Kidney (tissue), 14 donors: ENCODE measurements around the gene LATS2. TPM values are rescaled to one million over a fixed set of nuclear protein-coding genes. Genes with fewer than 3 reads are reported as not detected.

Experiments used
- DNase-seq, 5 donors: peaks; one replicate each; pipeline ENCODE4 v3.0.0-alpha.2; 2013 to 2020
- FAIRE-seq: peaks from 2 replicates; lab custom pipeline; 2012; peaks lifted over from hg19 to GRCh38; lab: Jason Lieb, UNC
- H3K27ac ChIP-seq, 2 donors: one replicate each; pipeline ENCODE4 v1.7.0; 2013; ENCODE audit warnings: low read depth in 2 of 2, low read length in 2 of 2, inconsistent platforms in 1 of 2
- H3K27me3 ChIP-seq: one replicate; pipeline ENCODE4 v1.7.1; 2013; ENCODE audit warnings: low read length, inconsistent platforms; ENCODE audit not compliant: control insufficient read depth, insufficient read depth
- H3K36me3 ChIP-seq, 3 donors: one replicate each; pipeline versions ENCODE4 v1.7.0 to v1.7.1; 2013; ENCODE audit warnings: low read length in 3 of 3, control low read depth in 1 of 3, inconsistent platforms in 1 of 3; ENCODE audit not compliant: insufficient read depth in 3 of 3, control insufficient read depth in 2 of 3
- H3K4me1 ChIP-seq, 3 donors: one replicate each; pipeline versions ENCODE4 v1.7.0 to v1.7.1; 2013; ENCODE audit warnings: low read length in 3 of 3, inconsistent platforms in 1 of 3, low read depth in 1 of 3; ENCODE audit not compliant: control insufficient read depth in 2 of 3, insufficient read depth in 2 of 3
- H3K4me3 ChIP-seq, 3 donors: one replicate each; pipeline versions ENCODE4 v1.7.0 to v1.8.1; 2013; ENCODE audit warnings: low read length in 3 of 3, control low read depth in 1 of 3, inconsistent platforms in 1 of 3
- H3K9ac ChIP-seq, 3 donors: one replicate each; pipeline versions ENCODE4 v1.7.0 to v1.7.1; 2013; ENCODE audit warnings: low read length in 3 of 3, control low read depth in 1 of 3, inconsistent platforms in 1 of 3
- H3K9me3 ChIP-seq, 3 donors: one replicate each; pipeline versions ENCODE4 v1.7.0 to v1.7.1; 2013; ENCODE audit warnings: low read length in 3 of 3, control low read depth in 1 of 3, inconsistent platforms in 1 of 3; ENCODE audit not compliant: control insufficient read depth in 2 of 3, insufficient read depth in 1 of 3
- intact Hi-C: fragments of 100-400 bp; cut with DNase I; formaldehyde crosslinking; loops from one replicate; pipeline ENCODE4 v1.11.1; 2022
- polyA plus RNA-seq: library from polyadenylated mRNA; stranded (reverse); fragments of 350-450 nt; fragmentation: Illumina TruSeq; extraction: RNeasy Lipid Tissue Mini Kit (QIAGEN cat#74804); gene quantifications from one replicate; pipeline ENCODE4 v1.2.3, GENCODE V29; 2014; ENCODE audit warnings: low read depth, low replicate concordance; ENCODE audit not compliant: insufficient read depth
- total RNA-seq: library from RNA; stranded (reverse); fragmentation: NEBNext Ultra II Directional; extraction: Animal tissue kit (Norgen Biotek cat#: 25700); gene quantifications from one replicate; pipeline ENCODE4 v1.2.1, GENCODE V29; 2021
- TF ChIP-seq, protein P1 (sequence below): IDR thresholded peaks from 3 replicates; pipeline ENCODE4 v1.5.1; 2012; ENCODE audit warnings: mild to moderate bottlenecking, moderate library complexity, borderline replicate concordance; ENCODE audit not compliant: insufficient read depth; ENCODE audit errors: extremely low read depth
- donor health status: control.
- donor health status: control.
- donor health status: control.
- donor health status: control.
- donor health status: control.
- donor health status: DM: yes; HTN: yes; CAD: no.
- donor health status: Normal renal cell carcinoma (clear cell type).

The LATS2 gene
- total and polyA plus RNA-seq, 2 donors from 2014 or later, result 5.5 to 26.3 TPM

DNA sequence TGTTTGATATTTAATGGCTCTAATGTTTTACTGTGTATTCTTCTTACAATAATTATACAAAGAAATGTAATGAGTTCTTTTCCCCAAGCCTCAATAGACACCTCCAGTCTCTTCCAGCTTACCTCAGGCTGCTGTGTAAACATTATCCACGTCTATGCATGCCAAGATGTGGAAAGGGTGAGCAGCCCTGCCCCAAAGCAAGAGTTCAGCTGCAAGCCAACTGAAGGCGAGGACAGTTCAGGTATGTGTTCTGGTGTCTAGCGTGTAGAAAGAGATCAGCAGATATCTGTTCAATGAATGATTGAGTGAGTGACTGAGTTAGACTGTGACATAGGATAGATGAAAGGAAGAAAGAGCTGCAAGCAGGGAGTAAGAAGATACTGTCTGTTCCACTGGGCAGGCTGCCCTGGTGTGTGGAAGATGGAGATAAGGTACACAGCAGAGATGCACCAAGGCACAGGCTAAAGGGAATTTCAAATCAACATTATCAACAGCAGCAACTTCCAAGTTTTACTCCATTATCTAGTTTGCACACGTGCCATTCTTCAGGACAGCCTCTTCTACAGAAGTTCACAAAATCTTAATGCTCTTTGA, 66.0 kb downstream of the LATS2 start:
- peaks cover 0 to 15% (median 13%) of the 10 kb centered on the region in 3 donors for H3K4me1 ChIP-seq
- intact Hi-C loops, result no loop called here
- no peak overlapping the region for H3K27ac ChIP-seq
- no peak overlapping the region for H3K4me3 ChIP-seq
- no peaks in the 10 kb centered on the region for H3K9me3 ChIP-seq
- H3K27me3 ChIP-seq, result no peaks in the 10 kb centered on the region
- no peaks in the 10 kb centered on the region for H3K36me3 ChIP-seq
- no peak overlapping the region for H3K9ac ChIP-seq
- FAIRE-seq (no peak), DNase-seq (peak in 1 of 5 donors; percentile 5)
- TF ChIP-seq, protein P1, sequence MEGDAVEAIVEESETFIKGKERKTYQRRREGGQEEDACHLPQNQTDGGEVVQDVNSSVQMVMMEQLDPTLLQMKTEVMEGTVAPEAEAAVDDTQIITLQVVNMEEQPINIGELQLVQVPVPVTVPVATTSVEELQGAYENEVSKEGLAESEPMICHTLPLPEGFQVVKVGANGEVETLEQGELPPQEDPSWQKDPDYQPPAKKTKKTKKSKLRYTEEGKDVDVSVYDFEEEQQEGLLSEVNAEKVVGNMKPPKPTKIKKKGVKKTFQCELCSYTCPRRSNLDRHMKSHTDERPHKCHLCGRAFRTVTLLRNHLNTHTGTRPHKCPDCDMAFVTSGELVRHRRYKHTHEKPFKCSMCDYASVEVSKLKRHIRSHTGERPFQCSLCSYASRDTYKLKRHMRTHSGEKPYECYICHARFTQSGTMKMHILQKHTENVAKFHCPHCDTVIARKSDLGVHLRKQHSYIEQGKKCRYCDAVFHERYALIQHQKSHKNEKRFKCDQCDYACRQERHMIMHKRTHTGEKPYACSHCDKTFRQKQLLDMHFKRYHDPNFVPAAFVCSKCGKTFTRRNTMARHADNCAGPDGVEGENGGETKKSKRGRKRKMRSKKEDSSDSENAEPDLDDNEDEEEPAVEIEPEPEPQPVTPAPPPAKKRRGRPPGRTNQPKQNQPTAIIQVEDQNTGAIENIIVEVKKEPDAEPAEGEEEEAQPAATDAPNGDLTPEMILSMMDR, result no peak

DNA sequence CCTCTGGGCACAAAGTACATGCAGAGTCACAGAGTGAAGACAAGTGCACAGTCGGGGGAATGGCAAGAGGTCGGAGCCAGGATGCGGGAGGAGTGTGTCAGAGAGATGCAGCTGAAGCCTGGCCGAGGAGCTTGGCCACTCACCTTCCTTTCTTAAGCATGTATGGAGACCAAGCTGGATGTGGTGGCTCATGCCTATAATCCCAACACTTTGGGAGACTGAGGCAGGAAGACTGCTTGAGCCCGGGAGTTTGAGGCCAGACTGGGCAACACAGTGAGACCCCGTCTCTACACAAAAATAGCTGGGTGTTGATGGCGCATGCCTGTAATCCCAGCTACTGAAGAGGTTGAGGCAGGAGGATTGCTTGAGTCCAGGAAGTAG, 67.0 kb downstream of the LATS2 start:
- TF ChIP-seq, protein P1, result no peak
- H3K9me3 ChIP-seq, result no peaks in the 10 kb centered on the region
- H3K27ac ChIP-seq, result no peak overlapping the region
- DNase-seq (peak in 1 of 5 donors; percentile 15), FAIRE-seq (no peak)
- no peak overlapping the region for H3K9ac ChIP-seq
- H3K36me3 ChIP-seq, result peaks cover 0 to 2% (median 2%) of the 10 kb centered on the region in 3 donors
- no peaks in the 10 kb centered on the region for H3K27me3 ChIP-seq
- intact Hi-C loops, result no loop called here
- no peak overlapping the region for H3K4me3 ChIP-seq
- peaks cover 0 to 17% (median 13%) of the 10 kb centered on the region in 3 donors for H3K4me1 ChIP-seq

DNA sequence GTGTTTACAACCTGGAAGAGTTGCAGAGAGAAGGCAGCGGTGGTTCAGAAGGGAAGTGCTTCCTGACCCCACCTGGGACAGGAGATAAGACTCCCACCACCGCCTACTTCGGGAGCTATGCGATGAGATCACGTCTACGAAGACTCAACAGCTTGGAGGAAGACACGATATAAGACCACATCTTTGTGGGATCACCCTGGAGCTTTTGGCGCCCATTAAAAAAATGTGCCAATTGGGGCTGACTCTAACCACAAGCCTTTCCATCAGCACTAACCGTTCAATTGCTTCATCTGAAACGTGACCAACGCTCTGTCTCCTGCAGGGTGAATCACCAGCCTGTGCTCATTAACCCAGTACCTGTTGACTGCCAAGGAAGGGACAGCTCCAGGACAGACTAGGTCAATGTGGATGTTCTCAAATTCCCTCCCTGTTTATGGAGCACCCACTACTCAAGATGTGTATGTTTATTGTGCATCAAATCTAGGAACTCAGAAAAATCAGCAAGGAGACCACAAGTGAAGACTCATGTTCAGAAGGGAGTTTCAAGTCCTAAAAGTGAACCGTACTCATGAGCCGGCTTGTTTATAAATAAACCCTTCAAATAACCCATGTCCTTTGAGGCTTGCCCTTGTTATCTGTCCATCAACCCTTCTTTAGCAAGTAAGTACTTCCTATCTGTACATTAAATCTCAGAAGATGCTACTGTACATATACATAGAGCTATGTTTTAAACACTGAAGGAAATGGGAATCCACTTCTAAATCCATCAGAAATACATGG, 67.5 kb downstream of the LATS2 start:
- Histone ChIP-seq H3K27ac (no peak overlapping the region), H3K36me3 (peaks cover 0 to 7% (median 2%) of the 10 kb centered on the region in 3 donors), H3K27me3 (no peaks in the 10 kb centered on the region), H3K4me3 (no peak overlapping the region), H3K9me3 (no peaks in the 10 kb centered on the region), H3K4me1 (peaks cover 0 to 17% (median 13%) of the 10 kb centered on the region in 3 donors), H3K9ac (no peak overlapping the region)
- intact Hi-C loops, result no loop called here
- FAIRE-seq, result no peak
- TF ChIP-seq, protein P1, result no peak
- peak in 1 of 5 donors; percentile 9 for DNase-seq
